ENCODE data around the gene CKMT2. TPM values are rescaled to one million over a fixed set of nuclear protein-coding genes. Genes with fewer than 3 reads are reported as not detected.

CKMT2 gene
- polyA plus RNA-seq, 3 donors, result 4.4 to 7.4 (median 4.6) TPM

DNA sequence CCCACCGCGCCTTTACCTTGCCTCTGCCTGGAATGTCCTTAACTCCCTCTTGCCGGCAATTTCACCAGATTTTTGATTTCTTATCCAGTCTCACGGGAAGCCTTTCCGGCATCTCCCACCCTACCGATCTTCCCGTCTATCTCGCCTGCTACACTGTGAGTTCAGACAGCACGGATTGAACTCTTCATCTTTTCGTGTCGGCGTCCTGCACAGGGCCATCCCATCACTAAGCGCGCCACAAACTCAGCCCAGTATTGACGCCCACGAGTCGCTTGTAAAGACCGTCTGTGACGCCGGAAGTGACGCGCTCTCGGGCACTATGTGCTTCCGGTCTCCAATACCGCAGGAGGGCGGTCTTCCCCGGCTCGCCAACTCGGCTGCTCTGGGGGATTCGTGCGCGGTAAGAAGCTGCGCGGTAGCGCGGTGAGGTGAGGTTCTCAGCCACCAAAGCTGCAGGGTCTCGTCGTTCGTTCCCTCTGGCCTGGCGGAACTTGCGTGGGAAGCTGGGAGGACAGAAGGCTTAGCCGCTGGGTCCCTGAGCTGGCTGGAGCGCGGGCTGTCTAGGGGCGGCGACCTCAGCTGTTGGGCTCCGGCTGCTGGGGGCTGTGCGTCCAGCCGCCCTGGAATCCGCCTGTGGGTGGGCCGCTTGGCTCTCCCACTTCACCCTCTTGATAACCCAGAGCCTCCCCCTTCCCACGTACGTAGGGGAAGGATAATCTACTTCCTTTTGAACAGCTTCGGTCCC is 68.3 kb downstream of the CKMT2 start, which contains the start of gene ZCCHC9:
ZCCHC9 (plus strand) TSS at position 317 of the 745 bp plus-strand sequence. CDS start 3,171 bp downstream, outside the sequence.
- DNase-seq (ENCODE audit: low read depth in 3 of 3, low spot score in 2 of 3), result peak; percentile 91 to 95 (median 93)

GRCh38 chr5:81302596-81302995 is 69.5 kb downstream of the CKMT2 start:
- no peak for DNase-seq (ENCODE audit: low read depth in 3 of 3, low spot score in 2 of 3)

GRCh38 chr5:81303563-81303962 is 70.4 kb downstream of the CKMT2 start:
- no peak for DNase-seq (ENCODE audit: low read depth in 3 of 3, low spot score in 2 of 3)

DNA sequence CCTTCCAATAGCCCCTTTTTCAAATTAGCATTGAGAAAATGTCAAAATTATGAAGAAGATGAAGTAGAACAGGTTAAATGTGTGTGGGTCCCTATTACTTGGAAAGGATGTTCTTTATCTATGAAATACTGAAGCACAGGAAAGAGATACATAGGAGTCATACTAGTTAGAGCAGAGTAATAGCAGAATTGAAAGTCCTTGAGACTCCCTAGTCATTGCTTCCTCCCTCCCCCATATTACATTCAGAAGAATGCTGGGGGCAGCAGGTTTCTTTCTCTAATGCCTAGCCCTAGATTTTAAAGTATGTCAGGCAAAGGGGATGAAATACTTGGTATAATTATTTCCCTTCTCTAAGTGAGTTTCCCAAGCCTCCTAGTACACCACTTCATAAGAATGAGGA is 72.7 kb downstream of the CKMT2 start:
- no peak for DNase-seq (ENCODE audit: low read depth in 3 of 3, low spot score in 2 of 3)

DNA sequence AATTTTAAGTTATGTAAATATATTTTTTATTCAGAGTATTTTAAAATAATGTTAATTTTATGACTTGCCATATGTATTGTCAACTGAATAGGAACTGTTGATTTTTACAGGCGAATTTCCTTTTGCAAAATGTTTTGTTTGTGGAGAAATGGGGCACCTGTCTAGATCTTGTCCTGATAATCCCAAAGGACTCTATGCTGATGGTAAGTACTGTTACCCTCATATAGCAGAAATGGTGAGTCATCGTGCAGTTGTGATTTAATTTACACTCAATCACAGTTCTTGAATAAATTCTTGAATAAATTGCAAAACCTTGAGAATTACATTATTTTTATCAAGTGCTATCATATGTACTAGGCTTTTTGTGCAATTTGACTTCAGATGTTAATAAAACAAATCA is 75.7 kb downstream of the CKMT2 start:
- DNase-seq (ENCODE audit: low read depth in 3 of 3, low spot score in 2 of 3), result no peak

GRCh38 chr5:81310402-81311063 is 77.4 kb downstream of the CKMT2 start:
- DNase-seq (ENCODE audit: low read depth in 3 of 3, low spot score in 2 of 3), result no peak

- DNase-seq (ENCODE audit: low read depth in 3 of 3, low spot score in 2 of 3), result no peak
Observed at GRCh38 chr5:81313278-81313677, 80.2 kb downstream of the CKMT2 start.

DNA sequence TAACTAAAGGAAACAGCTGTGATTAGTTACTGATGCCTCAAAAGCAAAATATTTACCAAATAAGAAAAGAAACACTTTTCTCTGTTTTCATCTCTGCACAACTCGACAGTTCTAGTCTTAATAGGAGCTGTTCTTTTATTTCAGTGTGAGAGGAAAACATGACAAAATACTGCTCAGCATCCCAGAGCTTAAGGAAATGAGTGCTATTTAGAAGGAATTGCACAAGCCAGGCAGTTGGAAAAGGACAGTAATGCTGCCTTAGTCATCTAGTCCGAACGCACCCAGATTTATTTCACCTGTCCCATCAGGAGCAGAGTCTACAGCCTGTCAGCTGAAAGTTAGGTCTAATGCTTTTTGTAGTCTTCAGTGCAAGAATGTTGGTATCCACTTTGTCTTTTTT is 80.6 kb downstream of the CKMT2 start:
- no peak for DNase-seq (ENCODE audit: low read depth in 3 of 3, low spot score in 2 of 3)

- DNase-seq (ENCODE audit: low read depth in 3 of 3, low spot score in 2 of 3), result no peak
Observed at GRCh38 chr5:81314581-81314980, 81.5 kb downstream of the CKMT2 start.

DNA sequence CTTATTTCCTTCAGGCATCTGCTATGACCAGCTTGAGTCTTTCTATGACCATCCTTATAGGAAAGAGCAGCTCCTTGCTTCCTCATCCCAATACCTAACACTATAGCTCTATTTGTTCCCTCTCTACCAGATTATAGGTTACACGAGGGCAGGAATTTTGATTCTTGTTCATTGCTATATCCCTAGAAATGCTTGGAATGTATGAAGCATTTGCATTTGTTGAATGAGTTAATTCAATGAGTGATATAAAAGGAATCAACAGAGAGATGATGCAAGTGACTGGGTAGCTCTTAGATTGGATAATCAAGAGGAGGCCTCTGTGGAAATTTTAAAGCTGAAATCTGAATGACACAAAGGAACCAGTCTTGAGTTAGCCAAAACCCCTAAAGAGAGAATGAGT is 82.2 kb downstream of the CKMT2 start:
- DNase-seq (ENCODE audit: low read depth in 3 of 3, low spot score in 2 of 3), result no peak

GRCh38 chr5:81315830-81316229 is 82.7 kb downstream of the CKMT2 start:
- no peak for DNase-seq (ENCODE audit: low read depth in 3 of 3, low spot score in 2 of 3)

Other genes with a start within 250 kb of the CKMT2 start
- 10 to 100 TPM; 39.6 to 41.1 (median 40.4) TPM for gene ZCCHC9, start 68.3 kb downstream of the CKMT2 start, polyA plus RNA-seq (ENCODE audit: insufficient read length in 3 of 3)
- gene ACOT12, start 160.8 kb downstream of the CKMT2 start, polyA plus RNA-seq (ENCODE audit: insufficient read length in 3 of 3), result 1 to 10 TPM in 1 of 3 donors, under 1 TPM in 2; 0.68 to 1.1 (median 0.79) TPM

Data from right renal cortex interstitium (tissue), 3 donors.